Prostate gland (tissue), 2 donors: ENCODE results near the gene SYTL2. TPM values are rescaled to one million over a fixed set of nuclear protein-coding genes. Genes with fewer than 3 reads are reported as not detected.

Experiments used
- DNase-seq: peaks from one replicate; pipeline ENCODE4 v3.0.0-alpha.2; 2019; ENCODE audit warnings: low spot score
- H3K27ac ChIP-seq, 2 donors: fragments of 200-600 bp; sonication (generic); 2 replicates each; pipeline ENCODE4 v1.5.1; 2017 to 2019
- H3K27me3 ChIP-seq: fragments of 200-600 bp; sonication (generic); replicated peaks from 2 replicates; pipeline ENCODE4 v1.5.1; 2019; ENCODE audit not compliant: insufficient read depth
- H3K36me3 ChIP-seq, 2 donors: fragments of 200-600 bp; sonication (generic); 1 replicate in 1 of 2; 2 replicates in 1 of 2; pipeline versions ENCODE4 v1.5.1 to v1.8.1; 2017 to 2019
- H3K4me1 ChIP-seq: fragments of 200-600 bp; sonication (generic); replicated peaks from 2 replicates; pipeline ENCODE4 v1.5.1; 2019
- H3K4me3 ChIP-seq, 2 donors: fragments of 200-600 bp; sonication (generic); 2 replicates each; pipeline ENCODE4 v1.5.1; 2017 to 2019
- H3K9me3 ChIP-seq: fragments of 200-600 bp; sonication (generic); 2 replicates; pipeline ENCODE4 v1.5.1; 2017
- POLR2A ChIP-seq: fragments of 450-650 bp; IDR thresholded peaks from one replicate; pipeline ENCODE4 v1.6.1; 2016; ENCODE audit warnings: antibody characterized with exemption, mild to moderate bottlenecking
- POLR2AphosphoS5 ChIP-seq: sonication (generic); formaldehyde crosslinking; IDR thresholded peaks from one replicate; pipeline ENCODE4 v1.6.1; 2017; ENCODE audit warnings: antibody characterized with exemption
- WGBS: methylation state at CpG from one replicate; pipeline ENCODE4 v1.1.5; 2018; 5-methylcytosine and 5-hydroxymethylcytosine counted together
- intact Hi-C: fragments of 100-400 bp; cut with DNase I; formaldehyde crosslinking; loops from one replicate; pipeline ENCODE4 v1.14.2; 2022
- total RNA-seq, 2 donors: library from RNA; depleted of rRNA; stranded (reverse); fragments of >200 nt; gene quantifications; one replicate each; pipeline ENCODE4 v1.1.0, GENCODE V29; 2016
- TF ChIP-seq, protein P1 (sequence below), 4 experiments: fragments of 200-600 bp in 2 of 4; fragments of 450-650 bp in 2 of 4; sonication (generic) in 2 of 4; IDR thresholded peaks; 1 replicate in 3 of 4; 2 replicates in 1 of 4; pipeline ENCODE4 v1.5.1; 2016 to 2019; ENCODE audit warnings: antibody characterized with exemption in 4 of 4, mild to moderate bottlenecking in 2 of 4, moderate library complexity in 2 of 4

The SYTL2 gene
- total RNA-seq, 2 donors from 2014 or later, result 52.2 to 105 TPM

DNA sequence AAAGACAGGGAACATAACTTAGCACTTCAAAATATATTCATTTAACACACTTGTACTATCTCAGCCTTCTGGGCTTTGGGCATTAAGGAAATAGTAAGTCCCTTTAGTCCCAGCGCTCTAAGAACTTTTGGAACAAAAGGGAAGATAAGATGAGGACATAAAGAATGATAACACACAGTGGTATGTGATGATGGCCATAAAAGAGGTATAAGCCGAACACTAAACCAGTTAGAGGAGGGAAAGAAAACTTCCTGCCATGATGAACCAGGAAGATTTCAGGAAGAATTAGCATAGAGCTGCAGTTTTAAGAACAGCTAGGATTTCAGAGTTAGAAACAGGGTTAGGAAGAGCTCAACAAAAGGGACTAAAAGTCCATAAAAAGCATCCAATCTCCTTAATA is 11.8 kb downstream of the SYTL2 start:
- Histone ChIP-seq H3K4me1 (no peaks in the 10 kb centered on the region), H3K4me3 (no peak overlapping the region), H3K36me3 (no peaks in the 10 kb centered on the region), H3K9me3 (no peaks in the 10 kb centered on the region), H3K27me3 (no peaks in the 10 kb centered on the region), H3K27ac (no peak overlapping the region)
- intact Hi-C loops, result no loop called here
- WGBS, result 81% methylated on average over 2 of the region's 2 CpGs
- TF ChIP-seq POLR2A (no peak), POLR2AphosphoS5 (no peak)
- TF ChIP-seq, protein P1, sequence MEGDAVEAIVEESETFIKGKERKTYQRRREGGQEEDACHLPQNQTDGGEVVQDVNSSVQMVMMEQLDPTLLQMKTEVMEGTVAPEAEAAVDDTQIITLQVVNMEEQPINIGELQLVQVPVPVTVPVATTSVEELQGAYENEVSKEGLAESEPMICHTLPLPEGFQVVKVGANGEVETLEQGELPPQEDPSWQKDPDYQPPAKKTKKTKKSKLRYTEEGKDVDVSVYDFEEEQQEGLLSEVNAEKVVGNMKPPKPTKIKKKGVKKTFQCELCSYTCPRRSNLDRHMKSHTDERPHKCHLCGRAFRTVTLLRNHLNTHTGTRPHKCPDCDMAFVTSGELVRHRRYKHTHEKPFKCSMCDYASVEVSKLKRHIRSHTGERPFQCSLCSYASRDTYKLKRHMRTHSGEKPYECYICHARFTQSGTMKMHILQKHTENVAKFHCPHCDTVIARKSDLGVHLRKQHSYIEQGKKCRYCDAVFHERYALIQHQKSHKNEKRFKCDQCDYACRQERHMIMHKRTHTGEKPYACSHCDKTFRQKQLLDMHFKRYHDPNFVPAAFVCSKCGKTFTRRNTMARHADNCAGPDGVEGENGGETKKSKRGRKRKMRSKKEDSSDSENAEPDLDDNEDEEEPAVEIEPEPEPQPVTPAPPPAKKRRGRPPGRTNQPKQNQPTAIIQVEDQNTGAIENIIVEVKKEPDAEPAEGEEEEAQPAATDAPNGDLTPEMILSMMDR (IDR thresholded peaks at IDR 0.05), result no peak
- no peak for DNase-seq

- intact Hi-C loops, result no loop called here
- Histone ChIP-seq H3K27ac (no peak overlapping the region), H3K4me3 (no peak overlapping the region), H3K9me3 (no peaks in the 10 kb centered on the region), H3K27me3 (no peaks in the 10 kb centered on the region), H3K36me3 (no peaks in the 10 kb centered on the region), H3K4me1 (no peaks in the 10 kb centered on the region)
- TF ChIP-seq, protein P1 (IDR thresholded peaks at IDR 0.05), result no peak
- TF ChIP-seq POLR2AphosphoS5 (no peak), POLR2A (no peak)
- 85% methylated on average over 4 of the region's 4 CpGs for WGBS
- DNase-seq, result no peak
These were observed 12.6 kb downstream of the SYTL2 start for GRCh38 chr11:85798361-85798760.

DNA sequence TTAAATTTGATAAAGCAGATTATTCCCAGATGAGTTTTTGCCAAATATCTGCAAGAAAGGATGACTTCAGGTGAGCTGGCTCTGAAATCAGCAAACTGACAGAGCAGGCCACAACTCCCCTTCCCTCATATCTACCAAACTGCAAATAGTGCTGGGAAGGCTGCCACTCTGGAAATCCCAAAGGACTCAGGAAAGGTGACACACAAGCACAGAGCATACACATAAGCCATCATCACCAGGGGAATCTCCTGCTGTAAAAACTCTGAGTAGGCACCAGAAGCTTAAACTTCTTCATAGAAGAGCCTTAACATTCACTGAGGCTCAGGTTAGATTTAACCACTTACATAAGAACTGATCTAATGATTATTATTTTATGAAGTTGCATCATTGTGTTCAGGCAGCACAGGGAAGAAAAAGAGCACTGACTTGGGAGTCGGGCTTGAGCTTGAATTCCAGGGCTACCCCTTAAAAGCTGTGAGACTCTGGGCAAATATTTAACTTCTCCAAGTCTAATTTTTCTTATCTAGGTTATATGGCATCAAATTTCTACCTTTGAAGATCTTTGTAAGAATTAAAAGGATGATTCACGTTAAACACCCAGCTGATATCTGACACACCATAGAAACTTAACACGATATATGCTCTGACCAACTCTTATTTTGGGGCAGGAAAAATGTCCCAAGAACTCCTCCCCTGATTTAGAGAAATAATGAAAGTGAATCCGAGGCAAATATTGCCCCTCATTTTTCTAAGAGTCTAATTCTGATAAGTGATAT is 15.0 kb downstream of the SYTL2 start:
- H3K9me3 ChIP-seq, result no peaks in the 10 kb centered on the region
- no peaks in the 10 kb centered on the region for H3K27me3 ChIP-seq
- TF ChIP-seq POLR2A, result no peak
- H3K27ac ChIP-seq, result no peak overlapping the region
- no peak overlapping the region for H3K4me3 ChIP-seq
- intact Hi-C loops, result no loop called here
- no peaks in the 10 kb centered on the region for H3K36me3 ChIP-seq
- no peaks in the 10 kb centered on the region for H3K4me1 ChIP-seq
- no peak for DNase-seq
- 48% methylated on average over 4 of the region's 4 CpGs for WGBS

DNA sequence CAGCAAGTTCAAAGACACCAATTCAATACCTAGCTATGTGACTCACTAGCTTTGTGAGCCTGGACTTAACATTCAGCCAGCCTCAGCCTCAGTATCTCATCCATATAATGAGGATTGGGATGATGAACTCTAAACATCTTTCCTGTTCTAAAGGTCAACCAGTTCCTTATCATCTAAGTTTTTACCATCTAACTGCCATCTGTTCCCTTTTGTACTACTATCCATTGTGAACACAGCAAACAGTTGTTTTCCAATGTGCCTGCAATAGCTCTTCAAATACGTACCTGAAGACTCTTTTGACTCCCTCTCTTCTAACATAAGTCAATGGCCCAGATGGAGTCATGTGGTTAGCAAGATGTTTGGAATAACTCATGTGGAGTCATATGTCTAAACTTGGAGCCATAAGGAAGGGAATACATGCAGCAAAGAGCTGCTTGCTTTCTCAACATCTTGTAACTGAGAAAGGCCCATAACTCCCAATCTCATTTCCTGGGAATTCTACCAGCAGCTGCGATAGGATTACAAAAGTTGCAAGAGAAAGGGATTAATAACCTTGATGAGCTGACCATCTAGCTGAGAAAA is 19.4 kb downstream of the SYTL2 start:
- intact Hi-C loops, result no loop called here
- no peak for DNase-seq
- no peaks in the 10 kb centered on the region for H3K4me1 ChIP-seq
- no peak overlapping the region for H3K4me3 ChIP-seq
- TF ChIP-seq POLR2AphosphoS5 (no peak), POLR2A (no peak)
- TF ChIP-seq, protein P1 (IDR thresholded peaks at IDR 0.05), result no peak
- no peak overlapping the region for H3K27ac ChIP-seq
- no peaks in the 10 kb centered on the region for H3K27me3 ChIP-seq
- no peaks in the 10 kb centered on the region for H3K36me3 ChIP-seq
- WGBS, result 88% methylated on average over 2 of the region's 2 CpGs
- no peaks in the 10 kb centered on the region for H3K9me3 ChIP-seq

GRCh38 chr11:85787809-85788760 is 22.9 kb downstream of the SYTL2 start:
- no peak for DNase-seq
- WGBS, result 78% methylated on average over 3 of the region's 3 CpGs
- TF ChIP-seq, protein P1 (IDR thresholded peaks at IDR 0.05), result no peak
- Histone ChIP-seq H3K9me3 (no peaks in the 10 kb centered on the region), H3K27ac (no peak overlapping the region), H3K4me1 (no peaks in the 10 kb centered on the region), H3K36me3 (no peaks in the 10 kb centered on the region), H3K27me3 (no peaks in the 10 kb centered on the region), H3K4me3 (no peak overlapping the region)
- intact Hi-C loops, result no loop called here
